ENCODE data around the gene UPP1. TPM values are rescaled to one million over a fixed set of nuclear protein-coding genes. Genes with fewer than 3 reads are reported as not detected.

The UPP1 gene
- total RNA-seq, 1 donor from 2014 or later = 68.9 TPM

DNA sequence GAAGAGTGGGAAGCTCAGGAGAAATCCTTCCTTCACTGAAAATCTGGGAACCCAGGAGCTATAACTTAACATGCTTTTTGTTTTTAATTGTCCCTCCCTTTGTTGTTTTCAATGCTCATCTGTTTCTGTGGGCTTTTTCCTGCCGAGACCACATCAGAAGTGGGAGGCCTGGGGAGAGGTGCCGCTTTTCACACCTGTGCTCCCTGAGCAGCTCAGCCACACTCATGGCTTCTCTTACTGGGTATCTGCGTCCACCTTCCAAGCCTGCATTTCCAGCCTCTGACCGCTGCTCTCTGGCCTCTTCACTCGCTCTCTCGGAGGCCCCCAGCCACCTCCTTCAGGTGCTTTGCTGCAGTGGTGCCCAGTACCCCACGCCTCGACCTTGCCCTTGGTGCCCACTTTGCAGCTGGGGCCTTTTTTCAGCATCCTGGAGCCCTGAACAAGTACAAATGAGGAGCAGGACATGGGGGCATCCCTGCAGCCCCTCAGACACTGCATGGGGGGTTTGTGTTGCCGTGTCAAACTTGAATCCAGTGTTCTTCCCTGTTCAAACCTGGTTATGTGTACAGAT is 43.8 kb upstream of the UPP1 start:
- intact Hi-C loops (cut with DNase I) = no loop called here
- H3K9me3 ChIP-seq = no peaks in the 10 kb centered on the region
- no peaks in the 10 kb centered on the region for H3K27me3 ChIP-seq
- TF ChIP-seq, protein P1, sequence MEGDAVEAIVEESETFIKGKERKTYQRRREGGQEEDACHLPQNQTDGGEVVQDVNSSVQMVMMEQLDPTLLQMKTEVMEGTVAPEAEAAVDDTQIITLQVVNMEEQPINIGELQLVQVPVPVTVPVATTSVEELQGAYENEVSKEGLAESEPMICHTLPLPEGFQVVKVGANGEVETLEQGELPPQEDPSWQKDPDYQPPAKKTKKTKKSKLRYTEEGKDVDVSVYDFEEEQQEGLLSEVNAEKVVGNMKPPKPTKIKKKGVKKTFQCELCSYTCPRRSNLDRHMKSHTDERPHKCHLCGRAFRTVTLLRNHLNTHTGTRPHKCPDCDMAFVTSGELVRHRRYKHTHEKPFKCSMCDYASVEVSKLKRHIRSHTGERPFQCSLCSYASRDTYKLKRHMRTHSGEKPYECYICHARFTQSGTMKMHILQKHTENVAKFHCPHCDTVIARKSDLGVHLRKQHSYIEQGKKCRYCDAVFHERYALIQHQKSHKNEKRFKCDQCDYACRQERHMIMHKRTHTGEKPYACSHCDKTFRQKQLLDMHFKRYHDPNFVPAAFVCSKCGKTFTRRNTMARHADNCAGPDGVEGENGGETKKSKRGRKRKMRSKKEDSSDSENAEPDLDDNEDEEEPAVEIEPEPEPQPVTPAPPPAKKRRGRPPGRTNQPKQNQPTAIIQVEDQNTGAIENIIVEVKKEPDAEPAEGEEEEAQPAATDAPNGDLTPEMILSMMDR (IDR thresholded peaks at IDR 0.05) = no peak
- ATAC-seq (no peak), DNase-seq (no peak)
- H3K4me3 ChIP-seq = no peak overlapping the region
- H3K27ac ChIP-seq = no peak overlapping the region
- no peaks in the 10 kb centered on the region for H3K4me1 ChIP-seq
- H3K36me3 ChIP-seq = no peaks in the 10 kb centered on the region

DNA sequence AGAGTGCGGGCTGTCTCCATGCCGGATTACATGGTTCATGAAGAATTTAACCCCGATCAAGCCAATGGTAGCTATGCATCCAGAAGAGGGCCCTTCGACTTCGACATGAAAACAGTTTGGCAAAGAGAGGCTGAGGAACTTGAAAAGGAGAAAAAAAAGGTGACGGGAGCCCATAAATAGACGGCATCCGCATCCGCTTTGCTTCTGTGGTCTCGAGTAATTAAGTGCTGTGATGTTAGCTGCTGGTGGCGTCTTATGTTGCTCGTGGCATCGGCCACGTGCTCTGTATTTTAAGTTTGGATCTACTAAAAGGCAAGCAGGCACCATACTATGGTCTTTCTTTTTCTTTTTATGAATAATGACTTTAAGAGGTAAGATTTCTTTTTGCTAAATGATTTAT is 42.6 kb upstream of the UPP1 start:
- Histone ChIP-seq H3K27me3 (no peaks in the 10 kb centered on the region), H3K4me1 (no peaks in the 10 kb centered on the region), H3K27ac (no peak overlapping the region), H3K36me3 (no peaks in the 10 kb centered on the region), H3K9me3 (no peaks in the 10 kb centered on the region), H3K4me3 (no peak overlapping the region)
- intact Hi-C loops (cut with DNase I) = no loop called here
- ATAC-seq = no peak
- DNase-seq = no peak
- TF ChIP-seq, protein P1 (IDR thresholded peaks at IDR 0.05) = no peak

GRCh38 chr7:48048113-48048512 is 41.0 kb upstream of the UPP1 start:
- Histone ChIP-seq H3K4me3 (no peak overlapping the region), H3K4me1 (no peaks in the 10 kb centered on the region), H3K36me3 (no peaks in the 10 kb centered on the region), H3K27me3 (no peaks in the 10 kb centered on the region), H3K27ac (no peak overlapping the region), H3K9me3 (no peaks in the 10 kb centered on the region)
- ATAC-seq (no peak), DNase-seq (no peak)
- intact Hi-C loops (cut with DNase I) = no loop called here
- TF ChIP-seq, protein P1 (IDR thresholded peaks at IDR 0.05) = no peak

- H3K4me1 ChIP-seq = no peaks in the 10 kb centered on the region
- TF ChIP-seq, protein P1 (IDR thresholded peaks at IDR 0.05) = no peak
- H3K27ac ChIP-seq = no peak overlapping the region
- H3K9me3 ChIP-seq = no peaks in the 10 kb centered on the region
- peak; percentile 71 for DNase-seq
- H3K27me3 ChIP-seq = no peaks in the 10 kb centered on the region
- no peaks in the 10 kb centered on the region for H3K36me3 ChIP-seq
- intact Hi-C loops (cut with DNase I) = no loop called here
- peak; percentile 89 for ATAC-seq
- H3K4me3 ChIP-seq = no peak overlapping the region
Observed at GRCh38 chr7:48049850-48050249, 39.2 kb upstream of the UPP1 start.

- Histone ChIP-seq H3K27ac (no peak overlapping the region), H3K4me1 (no peaks in the 10 kb centered on the region), H3K9me3 (peaks cover 5% of the 10 kb centered on the region), H3K36me3 (no peaks in the 10 kb centered on the region), H3K4me3 (no peak overlapping the region), H3K27me3 (no peaks in the 10 kb centered on the region)
- ATAC-seq (no peak), DNase-seq (no peak)
- intact Hi-C loops (cut with DNase I) = no loop called here
- TF ChIP-seq, protein P1 (IDR thresholded peaks at IDR 0.05) = no peak
Observed at GRCh38 chr7:48052748-48053147, 36.3 kb upstream of the UPP1 start.

DNA sequence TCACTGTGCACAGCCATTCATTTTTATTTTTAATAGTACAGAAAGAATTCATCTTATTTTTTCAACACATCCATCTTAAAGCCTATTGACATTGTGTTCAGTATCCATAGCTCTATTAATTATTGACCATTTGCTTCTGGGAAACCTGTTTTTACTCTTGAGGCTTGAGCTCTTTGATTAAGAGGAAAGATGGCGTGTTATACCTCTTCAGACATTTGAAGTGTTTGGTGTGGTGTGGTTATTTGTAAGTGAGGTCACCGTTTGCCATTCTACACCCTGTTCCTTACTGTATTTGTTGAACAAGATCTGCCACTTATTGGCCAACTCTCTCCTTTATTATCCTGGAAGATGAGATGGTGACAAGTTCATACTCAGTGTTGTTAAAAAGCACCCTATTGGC is 35.3 kb upstream of the UPP1 start:
- Histone ChIP-seq H3K9me3 (peaks cover 5% of the 10 kb centered on the region), H3K4me1 (no peaks in the 10 kb centered on the region), H3K27ac (no peak overlapping the region), H3K36me3 (no peaks in the 10 kb centered on the region), H3K27me3 (no peaks in the 10 kb centered on the region), H3K4me3 (no peak overlapping the region)
- DNase-seq = no peak
- intact Hi-C loops (cut with DNase I) = no loop called here
- peak; percentile 90 for ATAC-seq
- TF ChIP-seq, protein P1 (IDR thresholded peaks at IDR 0.05) = no peak

Data from upper lobe of right lung (tissue), 1 donor.